Stimulated activated naive CD4-positive, alpha-beta T cell treated with Interleukin-2 at 50 U/mL for 16 hours (primary cell): ENCODE measurements around the gene RAB3IL1.
A peak's percentile ranks its signal among the peaks of the same experiment; 100 is the strongest.
"Not testable (repeated sequence)": the region's sequence is repeated elsewhere in the genome, so short reads cannot be mapped to it uniquely, and the experiment has no call there.

ENCODE experiments used
- DNase-seq: peaks from one replicate; lab custom pipeline; 2025; lab: John Stamatoyannopoulos, UW

Gene RAB3IL1

DNA sequence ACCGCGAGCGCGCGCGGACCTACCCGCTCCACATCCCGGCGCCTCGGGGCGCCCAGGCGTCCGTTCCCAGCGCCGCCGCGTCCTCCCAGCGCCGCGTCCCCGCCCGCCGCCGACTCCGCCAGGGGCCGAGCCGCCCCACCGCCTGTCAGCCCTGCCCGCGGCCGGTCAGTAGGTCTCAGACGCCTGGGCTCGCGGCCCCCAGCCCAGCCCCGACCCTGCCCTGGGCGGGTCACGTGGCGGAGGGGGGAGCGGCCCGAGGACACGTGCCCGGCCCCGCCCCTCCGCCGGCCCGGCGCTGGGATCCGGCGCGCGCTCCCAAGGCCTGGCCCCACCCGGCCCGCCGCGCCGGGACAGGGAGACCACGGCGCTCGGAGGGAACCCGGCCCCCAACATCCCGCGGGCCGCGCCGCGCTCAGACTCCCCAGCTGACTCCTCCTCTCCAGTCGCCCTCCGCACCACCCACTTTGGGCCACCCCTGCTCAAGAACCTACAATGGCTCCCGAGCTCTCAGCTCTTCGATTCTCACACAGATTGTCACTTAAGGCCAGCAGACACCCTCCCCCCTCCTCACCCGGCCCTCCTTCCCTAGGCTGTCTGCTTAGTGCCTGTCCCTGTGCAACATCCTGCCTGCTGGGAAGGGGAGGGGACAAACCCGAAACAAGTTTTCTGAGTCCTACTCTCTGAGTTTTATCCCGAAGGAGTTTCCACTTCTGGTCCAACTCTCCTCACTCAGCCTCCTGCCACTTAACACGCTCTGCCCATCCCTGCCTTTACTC lies at the start of gene RAB3IL1:
TSS of gene RAB3IL1 (minus strand) at position 233 of the 776 bp plus-strand sequence. CDS start at position 34, 199 bp downstream.
- no peak for DNase-seq

DNA sequence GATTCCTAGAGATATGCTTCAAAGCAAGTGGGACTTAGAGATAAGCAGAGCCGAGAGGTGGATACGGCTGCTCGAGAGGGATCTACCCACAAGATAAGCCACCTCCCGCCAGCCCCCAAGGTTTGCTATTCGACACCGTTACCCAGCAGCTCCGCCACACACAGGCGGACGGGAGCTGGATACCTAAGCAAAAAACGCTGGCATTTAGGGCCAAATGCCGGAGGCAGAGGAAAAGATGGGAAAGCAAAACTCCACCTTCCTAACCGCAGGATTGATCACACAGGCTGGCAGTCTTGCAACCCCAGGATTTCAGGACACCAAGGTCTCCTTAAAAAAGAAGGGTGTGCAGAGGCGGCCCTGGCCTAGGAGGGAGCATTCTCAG lies 49.4 kb upstream of the RAB3IL1 start:
- DNase-seq: peak; percentile 20

DNA sequence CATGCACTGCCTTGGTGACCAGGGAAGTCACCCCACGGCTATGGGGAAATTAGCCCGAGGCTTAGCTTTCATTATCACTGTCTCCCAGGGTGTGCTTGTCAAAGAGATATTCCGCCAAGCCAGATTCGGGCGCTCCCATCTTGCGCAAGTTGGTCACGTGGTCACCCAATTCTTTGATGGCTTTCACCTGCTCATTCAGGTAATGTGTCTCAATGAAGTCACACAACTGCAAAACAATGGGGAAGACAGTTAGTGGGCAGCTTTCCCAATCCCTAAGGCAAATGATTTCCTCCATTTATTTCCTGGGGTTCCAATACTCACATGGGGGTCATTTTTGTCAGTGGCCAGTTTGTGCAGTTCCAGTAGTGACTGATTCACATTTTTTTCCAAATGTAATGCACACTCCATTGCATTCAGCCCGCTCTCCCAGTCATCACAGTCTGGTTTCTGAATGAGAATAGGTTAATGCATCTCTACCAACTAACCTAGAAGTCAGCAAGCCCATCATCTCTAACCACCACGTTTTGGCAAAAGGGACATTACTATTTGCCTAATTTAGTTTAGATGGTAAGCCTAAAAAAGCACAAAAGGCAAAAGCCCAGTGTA lies 47.4 kb upstream of the RAB3IL1 start:
- not testable (repeated sequence) for DNase-seq

GRCh38 chr11:61964058-61964665 lies 46.8 kb upstream of the RAB3IL1 start:
- DNase-seq: no peak

DNA sequence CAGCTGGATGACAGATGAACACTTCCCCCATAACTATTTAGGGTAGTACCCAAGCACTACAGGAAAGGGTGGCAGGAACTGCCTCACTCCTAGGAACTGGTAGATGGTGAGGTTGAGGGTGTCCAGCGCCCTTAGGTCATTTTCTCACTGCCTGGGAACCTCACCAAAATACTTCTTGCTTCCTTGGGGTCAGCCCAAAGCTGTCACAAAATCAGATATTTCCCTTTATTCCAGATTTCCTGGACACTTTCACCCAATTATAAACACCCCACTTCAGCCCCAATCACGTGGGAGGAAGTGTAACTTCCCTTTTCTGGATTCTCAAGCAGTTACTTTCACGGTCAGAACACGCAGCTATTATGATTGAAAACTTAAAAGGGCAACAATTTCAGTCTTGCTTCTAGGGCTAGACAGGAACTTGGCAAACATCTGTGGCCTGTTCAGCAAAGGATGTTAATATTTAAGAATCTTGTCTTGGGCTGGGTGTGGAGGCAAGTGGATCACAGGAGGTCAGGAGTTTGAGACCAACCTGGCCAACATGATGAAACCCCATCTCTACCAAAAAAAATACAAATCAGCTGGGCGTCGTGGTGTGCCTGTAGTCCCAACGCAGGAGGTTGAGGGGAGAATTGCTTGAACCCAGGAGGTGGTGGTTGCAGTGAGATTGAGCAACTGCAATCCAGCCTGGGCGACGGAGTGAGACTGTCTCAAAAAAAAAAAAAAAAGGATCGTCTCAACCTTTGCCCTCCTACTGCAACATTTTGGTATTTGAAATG lies 46.1 kb upstream of the RAB3IL1 start:
- DNase-seq: no peak

DNA sequence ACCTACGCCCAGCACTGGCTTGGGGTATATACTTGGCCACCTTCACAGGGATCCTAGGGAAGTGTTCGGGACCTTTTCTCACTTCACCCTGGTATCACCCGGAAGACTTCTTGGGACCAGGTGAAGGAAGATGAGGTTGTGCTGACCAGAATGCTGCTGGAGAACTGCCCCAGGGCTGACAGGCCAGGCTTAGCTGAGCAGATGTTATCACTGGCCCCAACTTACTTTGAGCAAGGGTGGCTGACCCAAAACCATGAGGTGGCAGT lies 45.6 kb upstream of the RAB3IL1 start:
- DNase-seq: no peak

GRCh38 chr11:61962213-61963015 lies 45.0 kb upstream of the RAB3IL1 start:
- no peak for DNase-seq

DNA sequence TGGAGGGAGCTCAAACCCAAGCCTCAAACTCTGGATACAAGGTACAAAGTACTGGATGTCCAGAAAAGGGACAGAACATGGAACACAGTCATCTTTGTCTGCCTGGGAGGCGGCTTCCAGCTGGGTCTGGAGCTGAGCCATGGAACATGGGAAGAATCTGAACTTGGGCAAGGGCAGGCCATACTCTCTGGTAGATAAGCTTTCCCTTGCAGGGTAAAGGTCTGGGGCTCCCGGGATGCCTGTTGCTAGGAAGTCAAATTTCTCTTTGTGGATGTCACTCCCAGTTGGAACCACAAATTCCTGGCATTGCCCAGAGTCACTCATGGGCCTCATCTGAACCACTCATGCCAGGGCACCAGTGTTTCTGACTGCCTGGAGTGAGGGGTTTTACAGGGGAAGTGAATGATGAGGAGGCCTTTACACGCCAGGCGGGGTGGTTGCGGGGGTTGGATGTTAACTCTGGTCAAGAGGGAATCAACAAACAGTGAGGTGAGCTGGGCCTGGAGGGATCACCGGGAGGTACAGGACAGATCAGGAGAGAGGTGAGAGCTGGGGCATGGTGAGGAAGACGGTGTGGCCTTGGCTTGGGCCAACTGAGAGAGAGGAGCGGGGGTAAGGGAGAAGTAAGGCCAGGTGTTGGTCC lies 44.3 kb upstream of the RAB3IL1 start:
- DNase-seq: no peak

- no peak for DNase-seq
These were observed 43.2 kb upstream of the RAB3IL1 start for GRCh38 chr11:61960532-61960931.

- no peak for DNase-seq
These were observed 42.3 kb upstream of the RAB3IL1 start for GRCh38 chr11:61959678-61960077.

DNA sequence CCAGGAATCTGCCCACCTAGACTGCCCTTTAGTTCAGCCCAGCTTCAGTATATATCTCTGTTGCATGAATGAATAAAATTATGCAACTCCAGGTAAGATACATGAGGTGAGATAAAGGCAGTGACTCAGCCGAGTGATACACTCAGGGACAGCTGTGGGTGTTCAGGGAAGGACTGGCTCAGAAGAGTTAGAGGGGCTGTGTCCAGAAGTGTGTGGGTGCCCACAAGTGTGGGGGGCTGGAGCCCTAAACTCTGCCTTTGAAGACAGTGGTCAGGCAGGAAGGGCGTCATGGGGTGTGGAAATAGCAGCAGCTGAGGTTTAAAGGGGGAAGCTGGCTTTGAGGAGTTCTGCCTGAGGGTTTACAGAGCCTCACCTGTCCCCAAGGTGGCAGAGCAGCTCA lies 41.7 kb upstream of the RAB3IL1 start:
- no peak for DNase-seq

DNA sequence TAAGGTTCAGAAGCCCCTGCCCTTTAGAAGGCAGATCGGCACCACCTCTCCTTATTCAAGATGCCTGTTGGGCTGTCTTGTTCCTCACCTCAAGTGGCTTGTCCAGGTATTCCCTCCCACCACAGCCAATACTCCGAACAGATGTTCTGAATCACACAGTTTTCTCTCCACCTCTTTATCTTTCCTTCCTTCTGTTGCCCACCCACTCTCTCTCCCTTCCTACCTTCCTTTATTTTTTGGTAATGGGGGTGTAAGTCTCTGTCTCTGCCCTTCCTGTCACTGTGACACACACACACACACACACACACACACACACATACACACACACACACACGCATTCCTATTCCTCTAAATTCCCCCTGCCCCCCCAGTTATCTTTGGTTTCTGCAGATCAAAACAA lies 41.2 kb upstream of the RAB3IL1 start:
- no peak for DNase-seq

- no peak for DNase-seq
These were observed 39.8 kb upstream of the RAB3IL1 start for GRCh38 chr11:61957021-61957770.

GRCh38 chr11:61956191-61957020 lies 39.0 kb upstream of the RAB3IL1 start:
- no peak for DNase-seq

GRCh38 chr11:61955422-61956135 lies 38.2 kb upstream of the RAB3IL1 start:
- DNase-seq: no peak

DNA sequence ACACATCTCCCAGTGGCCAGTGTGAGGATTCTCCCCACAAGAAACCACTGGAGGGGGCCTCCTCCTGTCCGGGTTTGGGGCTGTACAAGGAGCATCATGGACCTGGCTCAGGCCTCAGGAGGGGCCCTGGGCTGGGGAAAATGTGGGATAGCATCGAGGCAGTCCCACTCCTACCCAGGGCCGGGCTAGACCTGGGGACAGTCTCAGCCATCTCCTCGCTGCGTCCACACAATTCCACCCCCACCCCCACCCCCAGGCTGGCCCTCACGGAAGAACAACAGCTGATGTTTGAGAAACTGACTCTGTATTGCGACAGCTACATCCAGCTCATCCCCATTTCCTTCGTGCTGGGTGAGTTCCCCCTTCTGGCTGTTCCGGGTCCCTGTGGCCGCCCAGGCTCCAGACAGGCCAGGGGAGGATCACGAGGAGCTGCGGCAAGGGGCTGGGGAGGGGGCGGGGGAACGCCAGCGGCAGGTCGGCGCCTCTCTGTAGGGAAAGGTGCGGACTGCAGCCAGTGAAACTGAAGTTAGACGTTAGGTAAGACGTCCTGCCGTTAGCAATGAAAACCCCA lies 37.6 kb upstream of the RAB3IL1 start:
- no peak for DNase-seq

DNA sequence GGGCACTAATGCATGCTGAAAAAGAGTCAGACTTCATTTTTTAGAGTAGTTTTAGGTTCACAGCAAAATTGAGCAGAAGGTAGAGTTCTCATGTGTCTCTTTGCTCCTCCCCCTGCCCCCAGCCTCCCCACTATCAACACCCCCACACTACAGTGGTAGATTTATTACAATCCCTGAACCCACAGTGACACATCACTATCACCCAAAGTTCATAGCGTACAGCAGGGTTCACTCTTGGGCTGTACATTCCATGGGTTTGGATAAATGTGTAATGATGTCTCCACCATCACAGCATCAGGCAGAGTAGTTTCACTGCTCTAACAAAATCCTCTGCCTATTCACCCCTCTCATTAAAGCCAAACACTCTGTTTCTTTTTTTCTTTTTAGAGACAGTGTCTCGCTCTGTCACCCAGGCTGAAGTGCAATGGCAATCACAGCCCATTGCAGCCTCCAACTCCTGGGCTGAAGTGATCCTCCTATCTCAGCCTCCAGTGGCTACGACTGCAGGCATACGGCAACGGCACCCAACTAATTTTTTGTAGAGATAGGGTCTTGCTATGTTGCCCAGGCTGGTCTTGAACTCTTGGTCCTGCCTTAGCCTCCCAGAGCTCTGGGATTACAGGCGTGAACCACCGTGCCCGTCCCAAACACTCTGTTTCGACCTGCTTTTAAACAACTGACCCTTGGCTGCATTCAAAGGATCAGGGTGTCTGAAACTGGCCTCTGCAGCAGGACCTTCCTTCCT lies 36.9 kb upstream of the RAB3IL1 start:
- DNase-seq: no peak

- not testable (repeated sequence) for DNase-seq
These were observed 36.3 kb upstream of the RAB3IL1 start for GRCh38 chr11:61953632-61954031.
